H1 (cell line): Measurements from ENCODE around the gene HNRNPDL. TPM values are rescaled to one million over a fixed set of nuclear protein-coding genes. Genes with fewer than 3 reads are reported as not detected.

Experiments used
- KDM1A ChIP-seq: fragments of 200-600, 300-600 bp; sonication (generic); IDR thresholded peaks from 2 replicates; pipeline ENCODE4 v1.7.1; 2016; ENCODE audit warnings: mild to moderate bottlenecking, low read length, borderline replicate concordance
- KDM4A ChIP-seq: IDR thresholded peaks from one replicate; pipeline ENCODE4 v1.7.1; 2012; ENCODE audit warnings: low read depth, mild to moderate bottlenecking, moderate library complexity, low read length, inconsistent platforms; ENCODE audit not compliant: severe bottlenecking
- RNF2 ChIP-seq: fragments of 200-900, 300-1000 bp; sonication (generic); IDR thresholded peaks from 2 replicates; pipeline ENCODE4 v1.7.1; 2016; ENCODE audit warnings: borderline replicate concordance, low read depth, mild to moderate bottlenecking, antibody characterized with exemption, low read length; ENCODE audit not compliant: poor library complexity, severe bottlenecking; ENCODE audit errors: missing control alignments
- SP4 ChIP-seq: IDR thresholded peaks from 2 replicates; pipeline ENCODE4 v1.6.1; 2012; ENCODE audit warnings: low read length, inconsistent platforms
- TBP ChIP-seq: IDR thresholded peaks from 2 replicates; pipeline ENCODE4 v1.6.1; 2011; ENCODE audit warnings: low read depth, low read length, improper control_type of control experiment
- polyA plus RNA-seq, 7 experiments: library from polyadenylated mRNA; depleted of rRNA in 3 of 7; stranded (reverse) in 5 of 7; unstranded in 2 of 7; fragments of >200 nt in 5 of 7; fragments of 200-250 nt in 2 of 7; gene quantifications; 1 replicate in 5 of 7; 2 replicates in 1 of 7; 4 replicates in 1 of 7; pipeline versions ENCODE4 v1.2.1 to v1.2.3, GENCODE V29; 2011 to 2013; ENCODE audit warnings: missing spikeins in 2 of 7, mixed read lengths in 2 of 7
- total RNA-seq: library from RNA; stranded (reverse); fragmentation: NEBNext Ultra II Directional; extraction: Animal tissue kit (Norgen Biotek cat#: 25700); gene quantifications from 2 replicates; pipeline ENCODE4 v1.2.1, GENCODE V29; 2021

HNRNPDL gene
- total and polyA plus RNA-seq, 2 of the 8 experiments (the other 6 are each of a cell fraction or from before 2014, with no cell fraction given), result 197 to 411 TPM

GRCh38 chr4:82457266-82457665 is 27.0 kb upstream of the HNRNPDL start (continued):
- TF ChIP-seq KDM1A (no peak), SP4 (no peak), KDM4A (no peak), TBP (no peak), RNF2 (no peak)
- TF ChIP-seq, all 59 proteins: peak for 0
